Measurements from ENCODE around the gene ADM. TPM values are rescaled to one million over a fixed set of nuclear protein-coding genes. Genes with fewer than 3 reads are reported as not detected.

The ADM gene
- total RNA-seq, 4 donors from 2014 or later = 233 to 1,099 (median 623) TPM

GRCh38 chr11:10283991-10284390 is 20.9 kb upstream of the ADM start:
- no peak for ATAC-seq (ENCODE audit: low FRiP score)
- no peak for TF ChIP-seq CTCF (IDR thresholded peaks at IDR 0.05)
- DNase-seq (ENCODE audit: low spot score) = no peak

- ATAC-seq (ENCODE audit: low FRiP score) (no peak), DNase-seq (ENCODE audit: low spot score) (no peak)
- TF ChIP-seq CTCF (IDR thresholded peaks at IDR 0.05) = no peak
Observed at GRCh38 chr11:10285148-10285802, 19.6 kb upstream of the ADM start.

DNA sequence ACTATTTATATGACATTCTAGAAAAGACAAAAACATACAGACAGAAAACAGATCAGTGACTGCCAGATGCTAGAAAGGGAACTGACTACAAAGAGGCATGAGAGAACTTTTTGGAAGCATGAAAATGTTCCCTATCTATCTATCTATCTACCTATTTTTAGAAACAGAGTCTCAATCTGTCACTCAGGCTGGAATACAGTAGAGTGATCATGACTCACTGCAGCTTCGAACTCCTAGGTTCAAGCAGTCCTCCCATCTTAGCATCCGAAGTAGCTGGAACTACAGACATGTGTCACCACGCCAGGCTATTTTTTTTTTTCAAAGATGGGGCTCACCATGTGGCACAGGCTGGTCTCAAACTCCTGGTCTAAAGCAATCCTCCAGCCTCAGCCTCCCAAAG is 17.7 kb upstream of the ADM start:
- ATAC-seq (ENCODE audit: low FRiP score) (no peak), DNase-seq (ENCODE audit: low spot score) (no peak)
- TF ChIP-seq CTCF (IDR thresholded peaks at IDR 0.05) = no peak

- no peak for ATAC-seq (ENCODE audit: low FRiP score)
- TF ChIP-seq CTCF (IDR thresholded peaks at IDR 0.05) = no peak
Observed at GRCh38 chr11:10287766-10288715, 16.8 kb upstream of the ADM start.

GRCh38 chr11:10288881-10289764 is 15.8 kb upstream of the ADM start:
- DNase-seq (ENCODE audit: low spot score) = no peak
- TF ChIP-seq CTCF (IDR thresholded peaks at IDR 0.05) = no peak
- ATAC-seq (ENCODE audit: low FRiP score) = no peak

More at GRCh38 chr11:10287766-10288715, 16.8 kb upstream of the ADM start:
- DNase-seq (ENCODE audit: low spot score) = no peak

GRCh38 chr11:10289765-10290380 is 15.0 kb upstream of the ADM start:
- no peak for TF ChIP-seq CTCF (IDR thresholded peaks at IDR 0.05)
- ATAC-seq (ENCODE audit: low FRiP score) (no peak), DNase-seq (ENCODE audit: low spot score) (no peak)

Measured in omental fat pad (tissue), 4 donors.